IMR-90 (cell line): ENCODE measurements around the gene MLNR.

Experiments used
- MAFK ChIP-seq: IDR thresholded peaks from 2 replicates; pipeline ENCODE4 v1.6.1; 2012; ENCODE audit warnings: low read depth, low read length, improper control_type of control experiment
- POLR2A ChIP-seq: IDR thresholded peaks from 2 replicates; pipeline ENCODE4 v1.6.1; 2012; ENCODE audit warnings: mild to moderate bottlenecking, low read depth, low read length
- RAD21 ChIP-seq: IDR thresholded peaks from 2 replicates; pipeline ENCODE4 v1.6.1; 2012; ENCODE audit warnings: low read length, improper control_type of control experiment
- RFX5 ChIP-seq: IDR thresholded peaks from 2 replicates; pipeline ENCODE4 v1.8.0; 2012; ENCODE audit warnings: low read depth, mild to moderate bottlenecking, low read length, moderate library complexity
- TF ChIP-seq, protein P1 (sequence below): conservative IDR thresholded peaks from 2 replicates; pipeline ENCODE4 v1.5.1; 2012; ENCODE audit warnings: mild to moderate bottlenecking, low read depth, low read length, improper control_type of control experiment

DNA sequence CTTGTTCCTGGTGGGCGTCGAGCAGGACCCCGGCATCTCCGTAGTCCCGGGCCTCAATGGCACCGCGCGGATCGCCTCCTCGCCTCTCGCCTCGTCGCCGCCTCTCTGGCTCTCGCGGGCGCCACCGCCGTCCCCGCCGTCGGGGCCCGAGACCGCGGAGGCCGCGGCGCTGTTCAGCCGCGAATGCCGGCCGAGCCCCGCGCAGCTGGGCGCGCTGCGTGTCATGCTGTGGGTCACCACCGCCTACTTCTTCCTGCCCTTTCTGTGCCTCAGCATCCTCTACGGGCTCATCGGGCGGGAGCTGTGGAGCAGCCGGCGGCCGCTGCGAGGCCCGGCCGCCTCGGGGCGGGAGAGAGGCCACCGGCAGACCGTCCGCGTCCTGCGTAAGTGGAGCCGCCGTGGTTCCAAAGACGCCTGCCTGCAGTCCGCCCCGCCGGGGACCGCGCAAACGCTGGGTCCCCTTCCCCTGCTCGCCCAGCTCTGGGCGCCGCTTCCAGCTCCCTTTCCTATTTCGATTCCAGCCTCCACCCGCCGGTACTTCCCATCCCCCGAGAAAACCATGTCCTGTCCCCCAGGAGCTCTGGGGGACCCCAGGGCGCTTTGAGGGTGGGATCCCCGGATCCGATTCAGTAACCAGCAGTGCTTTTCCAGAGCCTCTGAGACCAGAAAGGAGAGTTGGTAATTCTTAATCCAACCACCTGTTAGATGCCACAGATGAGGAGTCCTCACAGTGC lies 885 bp downstream of the MLNR start:
- TF ChIP-seq, protein P1, sequence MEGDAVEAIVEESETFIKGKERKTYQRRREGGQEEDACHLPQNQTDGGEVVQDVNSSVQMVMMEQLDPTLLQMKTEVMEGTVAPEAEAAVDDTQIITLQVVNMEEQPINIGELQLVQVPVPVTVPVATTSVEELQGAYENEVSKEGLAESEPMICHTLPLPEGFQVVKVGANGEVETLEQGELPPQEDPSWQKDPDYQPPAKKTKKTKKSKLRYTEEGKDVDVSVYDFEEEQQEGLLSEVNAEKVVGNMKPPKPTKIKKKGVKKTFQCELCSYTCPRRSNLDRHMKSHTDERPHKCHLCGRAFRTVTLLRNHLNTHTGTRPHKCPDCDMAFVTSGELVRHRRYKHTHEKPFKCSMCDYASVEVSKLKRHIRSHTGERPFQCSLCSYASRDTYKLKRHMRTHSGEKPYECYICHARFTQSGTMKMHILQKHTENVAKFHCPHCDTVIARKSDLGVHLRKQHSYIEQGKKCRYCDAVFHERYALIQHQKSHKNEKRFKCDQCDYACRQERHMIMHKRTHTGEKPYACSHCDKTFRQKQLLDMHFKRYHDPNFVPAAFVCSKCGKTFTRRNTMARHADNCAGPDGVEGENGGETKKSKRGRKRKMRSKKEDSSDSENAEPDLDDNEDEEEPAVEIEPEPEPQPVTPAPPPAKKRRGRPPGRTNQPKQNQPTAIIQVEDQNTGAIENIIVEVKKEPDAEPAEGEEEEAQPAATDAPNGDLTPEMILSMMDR, result no peak
- TF ChIP-seq POLR2A (no peak), RAD21 (no peak), RFX5 (no peak), MAFK (no peak)
